ENCODE data around the gene FAM177B.

Gene FAM177B

DNA sequence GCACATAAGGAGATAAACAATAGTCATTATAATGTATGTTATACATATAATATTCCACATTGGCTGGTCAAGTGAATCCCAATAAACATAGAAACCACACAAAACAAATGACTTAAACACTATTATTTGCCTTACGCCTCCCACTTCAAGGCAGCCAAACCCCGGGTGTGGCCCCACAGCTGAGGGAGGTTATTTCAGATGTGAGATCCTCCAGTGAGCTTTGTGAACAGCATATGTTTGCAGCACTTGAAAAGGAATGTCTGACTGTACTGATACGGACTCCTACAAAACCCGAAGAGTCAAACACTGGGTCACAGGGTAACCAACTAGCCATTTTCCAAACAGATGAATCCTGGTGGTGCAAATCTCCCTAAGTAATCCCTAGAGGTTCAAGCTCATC, 50.7 kb downstream of the FAM177B start:
- no peak for DNase-seq (ENCODE audit: low read depth)

DNA sequence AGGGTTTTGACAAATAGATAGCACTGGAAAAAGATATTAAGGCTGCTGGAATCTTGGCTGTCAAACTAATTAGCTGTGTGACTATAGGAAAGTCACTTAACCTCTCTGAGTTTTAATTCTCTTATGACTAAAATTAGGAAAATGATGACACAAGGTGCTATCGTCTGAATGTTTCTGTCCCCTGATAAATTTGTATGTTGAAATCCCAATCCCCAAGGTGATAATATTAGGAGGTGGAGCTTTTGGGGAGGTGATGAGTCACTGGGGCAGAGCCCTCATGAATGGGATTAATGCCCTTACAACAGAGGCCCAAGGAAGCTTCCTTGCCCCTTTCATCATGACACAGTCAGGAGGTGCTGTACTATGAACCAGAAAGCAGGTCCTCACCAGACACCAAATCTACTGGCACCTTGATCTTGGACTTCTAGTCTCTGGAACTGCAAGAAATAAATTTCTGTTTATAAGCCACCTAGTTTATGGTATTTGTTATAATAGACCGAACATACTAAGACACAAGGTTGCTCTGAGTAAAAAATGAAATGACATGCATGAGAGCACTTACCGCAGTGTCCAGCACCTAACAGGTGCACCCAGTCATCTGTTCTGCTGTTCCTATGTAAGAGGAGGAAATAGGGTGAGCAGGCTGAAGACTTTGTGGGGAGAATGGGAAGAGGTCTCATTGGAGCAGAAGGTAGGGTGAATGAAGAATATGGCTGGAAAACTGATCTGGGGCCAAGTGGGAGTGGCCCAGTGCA, 51.6 kb downstream of the FAM177B start:
- no peak for DNase-seq (ENCODE audit: low read depth)

DNA sequence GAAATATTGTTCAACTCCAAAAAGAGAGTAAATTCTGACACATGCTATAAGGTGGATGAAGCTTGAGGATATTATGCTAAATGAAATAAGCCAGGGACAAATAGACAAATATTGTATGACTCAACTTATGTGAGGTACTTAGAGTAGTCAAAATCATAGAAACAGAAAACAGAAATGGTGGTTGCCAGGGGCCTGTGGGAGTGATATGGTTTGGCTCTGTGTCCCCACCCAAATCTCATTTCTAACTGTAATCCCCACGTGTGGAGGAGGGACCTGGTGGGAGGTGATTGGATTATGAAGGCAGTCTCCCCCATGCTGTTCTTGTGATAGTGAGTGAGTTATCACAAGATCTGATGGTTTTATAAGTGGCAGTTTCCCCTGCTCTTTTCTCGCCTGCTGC, 53.1 kb downstream of the FAM177B start:
- DNase-seq (ENCODE audit: low read depth) = no peak

DNA sequence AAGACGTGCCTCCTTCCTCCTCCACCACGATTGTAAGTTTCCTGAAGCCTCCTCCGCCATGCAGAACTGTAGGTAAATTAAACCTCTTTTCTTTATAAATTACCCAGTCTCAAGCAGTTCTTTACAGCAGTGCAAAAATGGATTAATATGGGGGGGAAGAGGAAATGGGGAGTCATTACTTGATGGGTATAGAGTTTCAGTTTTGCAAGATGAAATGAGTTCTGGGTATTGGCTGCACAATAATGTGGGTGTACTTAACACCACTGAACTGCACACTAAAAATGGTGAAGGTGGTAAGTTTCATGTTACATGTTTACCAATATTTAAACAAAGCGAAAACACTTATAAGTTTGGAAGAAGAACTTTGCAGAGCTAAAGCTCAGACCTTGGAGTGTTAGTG, 53.5 kb downstream of the FAM177B start:
- DNase-seq (ENCODE audit: low read depth) = no peak

DNA sequence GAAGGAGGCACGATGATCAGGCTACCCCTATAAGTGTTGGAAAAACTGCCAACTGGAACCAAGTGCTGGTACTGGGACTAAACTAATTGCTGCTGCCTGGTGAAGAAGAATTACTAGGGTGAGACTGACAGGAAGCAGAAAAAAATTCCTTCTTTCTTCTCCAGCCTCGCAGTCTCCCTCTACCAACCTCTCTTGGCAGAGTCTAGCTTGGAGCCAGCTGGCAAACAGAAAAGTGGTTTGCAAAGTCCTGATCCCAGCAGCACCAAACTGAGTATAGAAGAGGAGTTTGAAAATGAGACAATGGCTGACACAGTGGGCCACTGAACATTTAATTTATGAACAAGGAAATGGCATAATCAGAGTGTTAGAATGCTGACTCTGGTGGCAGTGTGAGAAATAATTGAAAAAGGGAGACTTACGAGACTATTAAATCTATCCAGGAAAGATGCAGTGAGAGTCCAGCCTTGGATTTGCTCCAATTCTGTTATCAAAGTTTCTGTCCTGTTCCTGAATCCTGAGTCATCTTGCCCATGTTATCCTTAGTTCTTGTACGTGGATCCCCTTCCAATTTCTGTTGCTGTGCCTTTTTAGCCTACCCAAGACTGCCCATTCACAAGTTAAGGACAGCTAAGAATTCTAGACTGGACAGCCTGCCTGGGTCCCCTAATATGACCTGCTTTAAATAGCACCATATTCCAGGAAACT, 54.2 kb downstream of the FAM177B start:
- no peak for DNase-seq (ENCODE audit: low read depth)

DNA sequence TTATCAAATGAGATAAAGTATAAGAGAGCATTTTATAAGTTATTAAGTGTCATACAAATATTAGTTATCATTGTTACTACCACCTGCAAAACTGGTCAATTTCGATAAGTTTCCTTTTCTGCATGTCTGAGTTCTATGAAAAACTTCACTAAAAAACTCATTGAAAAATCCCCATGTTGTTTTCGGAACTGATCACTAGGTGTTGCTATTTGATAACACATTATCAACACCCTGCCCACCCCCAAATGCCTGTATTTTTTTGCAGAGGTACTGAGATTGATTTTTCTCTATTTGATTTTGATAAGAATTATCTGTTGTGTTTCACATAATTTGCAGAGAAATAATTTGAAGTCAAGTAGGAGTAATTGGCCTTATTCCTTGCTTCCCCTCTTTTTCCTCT, 55.7 kb downstream of the FAM177B start:
- no peak for DNase-seq (ENCODE audit: low read depth)

DNA sequence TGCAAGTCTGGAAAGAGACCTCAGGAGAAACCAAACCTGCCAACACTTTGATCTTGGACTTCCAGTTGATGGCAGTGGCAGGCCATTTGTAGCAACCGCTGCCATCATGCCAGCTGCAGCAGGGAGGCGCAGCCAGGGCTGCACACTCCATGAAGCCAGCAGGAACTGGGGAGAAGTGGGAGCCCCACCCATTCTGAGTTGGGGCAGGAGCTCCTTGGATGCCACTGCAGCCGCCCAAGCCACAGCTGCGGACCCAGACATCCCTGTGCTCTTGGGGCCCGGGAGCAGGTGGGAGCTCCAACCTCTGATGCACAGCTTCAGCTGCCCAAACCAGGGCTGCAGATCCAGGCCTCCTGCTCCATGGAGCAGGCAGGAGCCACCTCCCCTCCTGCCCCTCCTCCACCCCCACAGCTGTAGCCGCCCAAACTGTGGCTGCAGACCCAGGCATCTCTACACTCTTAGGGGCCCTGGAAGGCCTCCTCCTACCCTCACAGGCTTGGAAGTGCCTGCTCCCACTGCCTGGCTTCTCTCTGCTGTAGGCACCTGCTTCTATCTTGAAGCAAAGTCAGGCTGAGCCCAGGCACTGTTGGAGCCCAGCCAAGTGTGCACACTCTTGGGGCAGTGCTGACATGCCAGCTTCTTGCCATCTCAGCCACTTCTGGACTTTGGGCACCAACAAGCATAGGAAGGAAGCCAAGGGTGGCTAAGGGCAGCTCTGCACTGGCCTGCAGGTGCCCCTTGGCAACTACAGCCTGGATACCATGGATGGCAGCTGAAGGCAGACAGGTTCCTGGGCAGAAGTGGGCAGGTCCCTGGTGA, 57.9 kb downstream of the FAM177B start:
- no peak for DNase-seq (ENCODE audit: low read depth)

DNA sequence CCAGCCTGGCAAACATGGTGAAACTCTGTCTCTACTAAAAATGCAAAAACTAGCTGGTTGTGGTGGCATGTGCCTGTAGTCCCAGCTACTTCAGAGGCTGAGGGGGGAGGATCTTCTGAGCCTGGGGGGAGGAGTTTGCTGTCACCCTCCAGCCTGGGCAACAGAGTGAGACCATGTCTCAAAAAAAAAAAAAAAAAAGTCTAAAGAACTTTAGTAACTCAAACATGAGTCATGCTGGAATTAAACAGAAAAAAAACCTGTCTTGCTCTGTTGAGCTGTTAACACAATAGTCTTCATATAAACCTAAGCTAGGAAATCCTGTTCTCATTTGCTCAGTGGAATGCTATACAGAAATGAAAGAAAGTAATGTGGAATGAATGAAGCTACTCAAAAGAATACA, 61.1 kb downstream of the FAM177B start:
- DNase-seq (ENCODE audit: low read depth) = no peak

DNA sequence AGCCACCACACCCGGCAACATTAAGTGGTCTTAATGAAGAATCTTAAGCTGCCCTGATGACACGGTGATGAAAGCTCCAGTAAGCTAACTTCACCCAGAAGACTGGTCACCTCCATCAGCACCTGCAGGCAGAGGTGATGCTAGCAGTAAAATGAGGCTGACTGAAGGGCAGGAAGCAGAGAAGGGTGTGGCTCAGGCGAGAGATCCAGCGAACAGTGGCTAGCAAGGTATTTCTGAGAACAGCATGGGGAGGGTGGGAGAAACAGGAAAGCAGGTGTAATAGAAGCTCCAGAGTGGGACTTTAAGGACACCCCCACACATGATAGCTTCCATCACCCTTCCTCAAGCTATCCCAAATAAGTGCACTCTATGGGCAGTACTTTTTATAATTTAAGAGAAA, 62.0 kb downstream of the FAM177B start:
- no peak for DNase-seq (ENCODE audit: low read depth)
